SK-N-MC (cell line): ENCODE results near the gene RNU1-4.
"Not testable (repeated sequence)": the region's sequence is repeated elsewhere in the genome, so short reads cannot be mapped to it uniquely, and the experiment has no call there.

Experiments
- DNase-seq: peaks from one replicate; pipeline ENCODE4 v3.0.0-alpha.2; 2011; ENCODE audit warnings: low read depth, low spot score
- H3K27ac ChIP-seq: fragments of 200-600 bp; sonication (generic); 2 replicates; pipeline ENCODE4 v1.5.1; 2016; ENCODE audit warnings: mixed run types
- H3K36me3 ChIP-seq: fragments of 200-600 bp; sonication (generic); 2 replicates; pipeline ENCODE4 v1.6.1; 2017; ENCODE audit warnings: antibody characterized with exemption, low read length, mixed read lengths; ENCODE audit not compliant: insufficient read depth
- H3K4me3 ChIP-seq: fragments of 200-600 bp; sonication (generic); 2 replicates; pipeline ENCODE4 v1.5.1; 2016
- H3K9ac ChIP-seq: fragments of 200-600 bp; sonication (generic); 2 replicates; pipeline ENCODE4 v1.8.0; 2017; ENCODE audit warnings: mixed run types, mixed read lengths; ENCODE audit not compliant: insufficient read length
- H3K9me3 ChIP-seq: fragments of 200-600 bp; sonication (generic); 2 replicates; pipeline ENCODE4 v1.6.1; 2017; ENCODE audit warnings: low read depth, mild to moderate bottlenecking, antibody characterized with exemption, low read length, moderate library complexity, mixed read lengths

The RNU1-4 gene

GRCh38 chr1:16703602-16704001 lies 36.7 kb upstream of the RNU1-4 start:
- H3K9me3 ChIP-seq, H3K9ac ChIP-seq, H3K4me3 ChIP-seq, DNase-seq, H3K36me3 ChIP-seq, H3K27ac ChIP-seq: not testable (repeated sequence)

GRCh38 chr1:16704076-16704475 lies 36.2 kb upstream of the RNU1-4 start:
- H3K9ac ChIP-seq, DNase-seq, H3K4me3 ChIP-seq, H3K9me3 ChIP-seq, H3K27ac ChIP-seq, H3K36me3 ChIP-seq: not testable (repeated sequence)

- not testable (repeated sequence) for DNase-seq, H3K27ac ChIP-seq, H3K9ac ChIP-seq, H3K9me3 ChIP-seq, H3K4me3 ChIP-seq, H3K36me3 ChIP-seq
These were observed 35.7 kb upstream of the RNU1-4 start for GRCh38 chr1:16704502-16705100.

GRCh38 chr1:16706302-16706701 lies 34.0 kb upstream of the RNU1-4 start:
- not testable (repeated sequence) for H3K36me3 ChIP-seq, H3K9ac ChIP-seq, DNase-seq, H3K27ac ChIP-seq, H3K9me3 ChIP-seq, H3K4me3 ChIP-seq

- not testable (repeated sequence) for H3K4me3 ChIP-seq, DNase-seq, H3K36me3 ChIP-seq, H3K27ac ChIP-seq, H3K9me3 ChIP-seq, H3K9ac ChIP-seq
These were observed 32.9 kb upstream of the RNU1-4 start for GRCh38 chr1:16707130-16708093.

- not testable (repeated sequence) for H3K36me3 ChIP-seq, H3K4me3 ChIP-seq, DNase-seq, H3K9me3 ChIP-seq, H3K27ac ChIP-seq, H3K9ac ChIP-seq
These were observed 31.6 kb upstream of the RNU1-4 start for GRCh38 chr1:16708704-16709103.

GRCh38 chr1:16709659-16710087 lies 30.6 kb upstream of the RNU1-4 start:
- H3K9ac ChIP-seq, H3K9me3 ChIP-seq, H3K36me3 ChIP-seq, DNase-seq, H3K4me3 ChIP-seq, H3K27ac ChIP-seq: not testable (repeated sequence)

- H3K27ac ChIP-seq, H3K9ac ChIP-seq, H3K36me3 ChIP-seq, H3K4me3 ChIP-seq, H3K9me3 ChIP-seq, DNase-seq: not testable (repeated sequence)
These were observed 29.7 kb upstream of the RNU1-4 start for GRCh38 chr1:16710618-16711017.

GRCh38 chr1:16712131-16712530 lies 28.2 kb upstream of the RNU1-4 start:
- H3K4me3 ChIP-seq, H3K27ac ChIP-seq, H3K9me3 ChIP-seq, DNase-seq, H3K36me3 ChIP-seq, H3K9ac ChIP-seq: not testable (repeated sequence)

GRCh38 chr1:16712582-16712981 lies 27.7 kb upstream of the RNU1-4 start:
- not testable (repeated sequence) for H3K27ac ChIP-seq, H3K4me3 ChIP-seq, H3K9me3 ChIP-seq, H3K9ac ChIP-seq, DNase-seq, H3K36me3 ChIP-seq

GRCh38 chr1:16712984-16713383 lies 27.3 kb upstream of the RNU1-4 start:
- not testable (repeated sequence) for H3K9ac ChIP-seq, DNase-seq, H3K4me3 ChIP-seq, H3K27ac ChIP-seq, H3K9me3 ChIP-seq, H3K36me3 ChIP-seq

- not testable (repeated sequence) for H3K4me3 ChIP-seq, H3K9ac ChIP-seq, DNase-seq, H3K36me3 ChIP-seq, H3K9me3 ChIP-seq, H3K27ac ChIP-seq
These were observed 26.8 kb upstream of the RNU1-4 start for GRCh38 chr1:16713480-16713879.
